Endothelial cell of umbilical vein (primary cell): ENCODE results near the gene ARFGEF3. TPM values are rescaled to one million over a fixed set of nuclear protein-coding genes. Genes with fewer than 3 reads are reported as not detected.

ENCODE experiments used
- BruUV-seq: library from RNA; stranded (reverse); fragments of 400-500 nt; replicated peaks from 2 replicates; lab custom pipeline; 2021; lab: Mats Ljungman, UMichigan
- CTCF ChIA-PET: fragments of 300-600, 350-600 bp; sonication (Branson Sonifier 250); formaldehyde crosslinking; loops from one replicate; lab custom pipeline; 2021; ENCODE audit warnings: antibody characterized with exemption, inconsistent platforms; lab: Charles Lee
- POLR2A ChIA-PET: fragments of 300-600, 350-600 bp; sonication (Branson Sonifier 250); formaldehyde crosslinking; loops from one replicate; lab custom pipeline; 2021; ENCODE audit warnings: antibody characterized with exemption, inconsistent platforms; lab: Charles Lee
- DNase-seq: peaks from one replicate; pipeline ENCODE4 v3.0.0-alpha.2; 2011; ENCODE audit warnings: low read depth, low spot score
- FAIRE-seq: peaks from 2 replicates; lab custom pipeline; 2011; peaks lifted over from hg19 to GRCh38; lab: Jason Lieb, UNC
- H2AFZ ChIP-seq: 2 replicates; pipeline ENCODE4 v1.6.0; 2012; ENCODE audit warnings: low read depth, low read length, control low read depth, inconsistent platforms
- H3K27ac ChIP-seq: 2 replicates; pipeline ENCODE4 v1.5.1; 2011; ENCODE audit warnings: low read depth, mild to moderate bottlenecking, control low read depth, low read length, moderate library complexity; ENCODE audit not compliant: insufficient read depth
- H3K27me3 ChIP-seq, 2 experiments: 2 replicates each; pipeline versions ENCODE4 v1.6.0 to v1.6.1; 2011; ENCODE audit warnings: low read length in 2 of 2, mixed read lengths in 1 of 2; ENCODE audit not compliant: control insufficient read depth in 2 of 2, insufficient read depth in 2 of 2
- H3K36me3 ChIP-seq, 2 experiments: 2 replicates in 1 of 2; 3 replicates in 1 of 2; pipeline ENCODE4 v1.5.1; 2011; ENCODE audit warnings: low read length in 2 of 2, mild to moderate bottlenecking in 1 of 2, moderate library complexity in 1 of 2; ENCODE audit not compliant: control insufficient read depth in 2 of 2, insufficient read depth in 2 of 2; ENCODE audit errors: extremely low read depth in 1 of 2
- H3K4me1 ChIP-seq: 3 replicates; pipeline ENCODE4 v1.5.1; 2011; ENCODE audit warnings: mild to moderate bottlenecking, low read length; ENCODE audit not compliant: control insufficient read depth, insufficient read depth; ENCODE audit errors: extremely low read depth
- H3K4me2 ChIP-seq: 2 replicates; pipeline ENCODE4 v1.6.1; 2011; ENCODE audit warnings: low read length, control low read depth, mixed read lengths; ENCODE audit not compliant: insufficient read depth
- H3K4me3 ChIP-seq, 3 experiments: fragments of 200-600 bp in 1 of 3; sonication (generic), shearing (Covaris generic) in 1 of 3; replicated peaks in 1 of 3; 2 replicates each; pipeline ENCODE4 v1.5.1; 2011 to 2016; ENCODE audit warnings: control low read depth in 3 of 3, low read length in 3 of 3, mild to moderate bottlenecking in 2 of 3, inconsistent platforms in 1 of 3, low read depth in 1 of 3, moderate library complexity in 1 of 3; ENCODE audit not compliant: insufficient read depth in 1 of 3
- H3K79me2 ChIP-seq: 2 replicates; pipeline ENCODE4 v1.6.0; 2012; ENCODE audit warnings: low read length, inconsistent platforms; ENCODE audit not compliant: control insufficient read depth, insufficient read depth
- H3K9ac ChIP-seq: replicated peaks from 2 replicates; pipeline ENCODE3; 2011; ENCODE audit warnings: low read length, control low read depth; ENCODE audit not compliant: insufficient read depth; ENCODE audit errors: extremely low read depth
- H3K9me1 ChIP-seq: replicated peaks from 3 replicates; pipeline ENCODE4 v1.6.0; 2011; ENCODE audit warnings: mild to moderate bottlenecking, low read length; ENCODE audit not compliant: control insufficient read depth, insufficient read depth; ENCODE audit errors: extremely low read depth
- H3K9me3 ChIP-seq: replicated peaks from 2 replicates; pipeline ENCODE4 v1.5.1; 2012; ENCODE audit warnings: low read length, inconsistent platforms; ENCODE audit not compliant: control insufficient read depth, insufficient read depth
- H4K20me1 ChIP-seq: replicated peaks from 2 replicates; pipeline ENCODE3; 2011; ENCODE audit warnings: mild to moderate bottlenecking, low read length; ENCODE audit not compliant: control insufficient read depth, insufficient read depth; ENCODE audit errors: extremely low read depth
- CTCF ChIP-seq, 2 donors: IDR thresholded peaks; 1 replicate in 1 of 2; 2 replicates in 1 of 2; pipeline ENCODE4 v1.5.1; 2011; ENCODE audit warnings: low read length in 2 of 2, mild to moderate bottlenecking in 2 of 2, moderate library complexity in 2 of 2, control low read depth in 1 of 2, inconsistent platforms in 1 of 2, low read depth in 1 of 2; ENCODE audit not compliant: insufficient read depth in 1 of 2; ENCODE audit errors: extremely low read depth in 1 of 2
- EZH2 ChIP-seq: IDR thresholded peaks from 2 replicates; pipeline ENCODE4 v1.6.1; 2012; ENCODE audit warnings: borderline replicate concordance, low read depth, mild to moderate bottlenecking, moderate library complexity, low read length, inconsistent platforms; ENCODE audit not compliant: severe bottlenecking
- FOS ChIP-seq: IDR thresholded peaks from 2 replicates; pipeline ENCODE4 v1.6.1; 2011; ENCODE audit warnings: mild to moderate bottlenecking, low read length, moderate library complexity, borderline replicate concordance; ENCODE audit not compliant: insufficient read depth
- GATA2 ChIP-seq: IDR thresholded peaks from 2 replicates; pipeline ENCODE4 v1.7.0; 2011; ENCODE audit warnings: low read depth, mild to moderate bottlenecking, moderate library complexity, mixed read lengths, low read length; ENCODE audit not compliant: insufficient read length, insufficient read depth
- JUN ChIP-seq: IDR thresholded peaks from 2 replicates; pipeline ENCODE4 v1.6.1; 2011; ENCODE audit warnings: borderline replicate concordance, low read depth; ENCODE audit not compliant: insufficient read length, insufficient read depth
- MAX ChIP-seq: IDR thresholded peaks from 2 replicates; pipeline ENCODE4 v1.6.1; 2011; ENCODE audit not compliant: insufficient read depth, insufficient read length
- MYC ChIP-seq: IDR thresholded peaks from one replicate; pipeline ENCODE4 v1.6.1; 2011; ENCODE audit warnings: mild to moderate bottlenecking, low read depth, low read length
- POLR2A ChIP-seq: IDR thresholded peaks from 2 replicates; pipeline ENCODE4 v1.6.1; 2012; ENCODE audit warnings: low read depth, mild to moderate bottlenecking, control low read depth, low read length
- POLR2AphosphoS5 ChIP-seq: IDR thresholded peaks from 2 replicates; pipeline ENCODE4 v1.6.1; 2012; ENCODE audit warnings: low read depth, mild to moderate bottlenecking, control low read depth, low read length, moderate library complexity; ENCODE audit not compliant: insufficient read depth
- dilution Hi-C: fragments of 300-500 bp; cut with MboI; formaldehyde crosslinking; loops from one replicate; pipeline ENCODE4 v1.15.0; 2019; ENCODE audit warnings: low sequenced_read_pairs; ENCODE audit not compliant: extremely low pct_ligation_motif_present
- intact Hi-C: fragments of 100-400 bp; cut with micrococcal nuclease; formaldehyde crosslinking; loops from one replicate; pipeline ENCODE4 v1.10.0; 2022
- polyA plus RNA-seq, 4 experiments: library from polyadenylated mRNA; depleted of rRNA in 3 of 4; stranded (reverse) in 3 of 4; unstranded in 1 of 4; fragments of >200 nt; gene quantifications; 2 replicates each; pipeline versions ENCODE4 v1.2.1 to v1.2.3, GENCODE V29; 2011 to 2012; ENCODE audit warnings: missing spikeins in 1 of 4
- total RNA-seq: library from RNA; stranded (reverse); gene quantifications from 2 replicates; pipeline ENCODE4 v1.2.3, GENCODE V29; 2021

The ARFGEF3 gene
- total and polyA plus RNA-seq, 2 donors (not counting 3 experiments of a cell fraction or from before 2014, with no cell fraction given), result 1.3 to 7.3 TPM

GRCh38 chr6:138377844-138378243, 216.1 kb downstream of the ARFGEF3 start, which contains the start of gene SMIM28:
Gene SMIM28, plus strand, starts transcription at chr6:138377905. Its CDS starts 168 bp downstream, at chr6:138378073.
- no peaks in the 10 kb centered on the region for H3K36me3 ChIP-seq
- peaks cover 4% of the 10 kb centered on the region for H3K4me1 ChIP-seq
- no peaks in the 10 kb centered on the region for H3K27me3 ChIP-seq
- H3K9me3 ChIP-seq, result no peaks in the 10 kb centered on the region
- no peak for TF ChIP-seq JUN
- TF ChIP-seq EZH2, result no peak
- TF ChIP-seq FOS, result no peak
- no peak for TF ChIP-seq POLR2AphosphoS5
- TF ChIP-seq CTCF (IDR thresholded peaks at IDR 0.05; ENCODE audit: extremely low read depth in 1 of 2, insufficient read depth in 1 of 2, low read depth in 1 of 2, low read length in 2 of 2), result no peak
- no peak for TF ChIP-seq MAX
- no peak for TF ChIP-seq MYC
- no peak for TF ChIP-seq POLR2A
- TF ChIP-seq GATA2, result no peak
- CTCF ChIA-PET, result interaction anchor here (1.1 to 1.3 kb wide), 2 partner anchors 11 to 25 kb away, joined by 3 read pairs; no protein-coding TSS in a partner anchor
- no peak within 1 kb of the TSS for H2AFZ ChIP-seq
- no TSS peak for BruUV-seq
- no peak within 1 kb of the TSS for H3K27ac ChIP-seq
- H3K9ac ChIP-seq, result no peak within 1 kb of the TSS
- no peaks in the 10 kb centered on the region for H3K9me1 ChIP-seq
- FAIRE-seq (no peak), DNase-seq (no peak)
- H3K79me2 ChIP-seq, result no peaks in the 10 kb centered on the region
- intact Hi-C loops (no loop called here), dilution Hi-C loops (no loop called here)
- no peak within 1 kb of the TSS for H3K4me2 ChIP-seq
- POLR2A ChIA-PET, result no interaction called here
- no peaks in the 10 kb centered on the region for H4K20me1 ChIP-seq
- H3K4me3 ChIP-seq, result no peak within 1 kb of the TSS
